Activated CD8-positive, alpha-beta memory T cell treated with anti-CD3 and anti-CD28 coated beads, Interleukin-2, amount 50 U/mL, for 1 hour (primary cell): ENCODE measurements around the gene PCDHB14.
"Not testable (repeated sequence)": the region's sequence is repeated elsewhere in the genome, so short reads cannot be mapped to it uniquely, and the experiment has no call there.

Experiments used
- DNase-seq: peaks from one replicate; pipeline ENCODE4 v3.0.0-alpha.2; 2020; ENCODE audit errors: extremely low read depth

The PCDHB14 gene

GRCh38 chr5:141223112-141223783 is at the start of gene PCDHB14:
TSS of gene PCDHB14 (plus strand) at chr5:141223343. CDS start at chr5:141223506, 163 bp downstream.
- no peak for DNase-seq

- not testable (repeated sequence) for DNase-seq
These were observed 48.6 kb upstream of the PCDHB14 start for GRCh38 chr5:141174291-141175104.

- DNase-seq = no peak
These were observed 47.2 kb upstream of the PCDHB14 start for GRCh38 chr5:141175933-141176332.

GRCh38 chr5:141177577-141178191 is 45.5 kb upstream of the PCDHB14 start, which contains the start of gene PCDHB8:
TSS of gene PCDHB8 (plus strand) at chr5:141177790. CDS start at chr5:141178035, 245 bp downstream.
- not testable (repeated sequence) for DNase-seq

- DNase-seq = not testable (repeated sequence)
These were observed 43.8 kb upstream of the PCDHB14 start for GRCh38 chr5:141179371-141179770.

- not testable (repeated sequence) for DNase-seq
These were observed 43.3 kb upstream of the PCDHB14 start for GRCh38 chr5:141179876-141180275.

GRCh38 chr5:141180313-141180712 is 42.8 kb upstream of the PCDHB14 start:
- DNase-seq = no peak

GRCh38 chr5:141182248-141182647 is 40.9 kb upstream of the PCDHB14 start, which contains the start of gene PCDHB16:
TSS of gene PCDHB16 (plus strand) at chr5:141182387. CDS start at chr5:141182560, 173 bp downstream.
- no peak for DNase-seq

GRCh38 chr5:141184117-141184855 is 38.9 kb upstream of the PCDHB14 start:
- not testable (repeated sequence) for DNase-seq

- DNase-seq = no peak
These were observed 36.1 kb upstream of the PCDHB14 start, which contains the start of gene PCDHB9 for GRCh38 chr5:141186897-141187512. TSS of gene PCDHB9 (plus strand) at chr5:141187161. CDS start at chr5:141187319, 158 bp downstream.

GRCh38 chr5:141188682-141189081 is 34.5 kb upstream of the PCDHB14 start:
- not testable (repeated sequence) for DNase-seq

GRCh38 chr5:141189131-141189530 is 34.0 kb upstream of the PCDHB14 start:
- not testable (repeated sequence) for DNase-seq

- DNase-seq = no peak
These were observed 30.9 kb upstream of the PCDHB14 start, which contains the start of gene PCDHB10 for GRCh38 chr5:141192110-141192725. TSS of gene PCDHB10 (plus strand) at chr5:141192353. CDS start at chr5:141192553, 200 bp downstream.

- not testable (repeated sequence) for DNase-seq
These were observed 28.8 kb upstream of the PCDHB14 start for GRCh38 chr5:141194332-141194731.

GRCh38 chr5:141196363-141196762 is 26.8 kb upstream of the PCDHB14 start:
- no peak for DNase-seq

- no peak for DNase-seq
These were observed 23.5 kb upstream of the PCDHB14 start, which contains the start of gene PCDHB11 for GRCh38 chr5:141199359-141200235. TSS of gene PCDHB11 (plus strand) at chr5:141199627. CDS start at chr5:141199775, 148 bp downstream.

GRCh38 chr5:141201126-141201525 is 22.0 kb upstream of the PCDHB14 start:
- not testable (repeated sequence) for DNase-seq

- DNase-seq = not testable (repeated sequence)
These were observed 21.5 kb upstream of the PCDHB14 start for GRCh38 chr5:141201646-141202045.

- no peak for DNase-seq
These were observed 14.7 kb upstream of the PCDHB14 start, which contains the start of gene PCDHB12 for GRCh38 chr5:141208478-141208877. TSS of gene PCDHB12 (plus strand) at chr5:141208719. CDS start at chr5:141208908, 189 bp downstream.
